ENCODE data around the gene PLS1.
"Not testable (repeated sequence)": the region's sequence is repeated elsewhere in the genome, so short reads cannot be mapped to it uniquely, and the experiment has no call there.

The PLS1 gene

GRCh38 chr3:142732066-142732465, 135.9 kb downstream of the PLS1 start:
- Histone ChIP-seq H3K4me3 (ENCODE audit: low read depth in 1 of 5, low read length in 5 of 5) (no peak overlapping the region), H3K9me3 (ENCODE audit: control insufficient read depth in 5 of 5, low read length in 5 of 5) (no peaks in the 10 kb centered on the region), H3K36me3 (ENCODE audit: control insufficient read depth in 5 of 5, insufficient read depth in 5 of 5, low read length in 5 of 5) (no peaks in the 10 kb centered on the region), H3K4me1 (ENCODE audit: control insufficient read depth in 5 of 5, insufficient read depth in 5 of 5, low read length in 5 of 5) (peaks cover 0 to 4% (median 0%) of the 10 kb centered on the region in 5 donors), H3K27me3 (ENCODE audit: control insufficient read depth in 5 of 5, insufficient read depth in 4 of 5, low read length in 5 of 5) (no peaks in the 10 kb centered on the region), H3K9ac (ENCODE audit: low read length in 5 of 5) (no peak overlapping the region), H3K27ac (ENCODE audit: low read depth, low read length) (no peak overlapping the region)

- no peaks in the 10 kb centered on the region for H3K36me3 ChIP-seq (ENCODE audit: control insufficient read depth in 5 of 5, insufficient read depth in 5 of 5, low read length in 5 of 5)
- H3K9me3 ChIP-seq (ENCODE audit: control insufficient read depth in 5 of 5, low read length in 5 of 5) = no peaks in the 10 kb centered on the region
- H3K4me3 ChIP-seq (ENCODE audit: low read depth in 1 of 5, low read length in 5 of 5) = no peak overlapping the region
- H3K9ac ChIP-seq (ENCODE audit: low read length in 5 of 5) = no peak overlapping the region
- H3K27me3 ChIP-seq (ENCODE audit: control insufficient read depth in 5 of 5, insufficient read depth in 4 of 5, low read length in 5 of 5) = no peaks in the 10 kb centered on the region
- peaks cover 0 to 4% (median 0%) of the 10 kb centered on the region in 5 donors for H3K4me1 ChIP-seq (ENCODE audit: control insufficient read depth in 5 of 5, insufficient read depth in 5 of 5, low read length in 5 of 5)
- no peak overlapping the region for H3K27ac ChIP-seq (ENCODE audit: low read depth, low read length)
Observed at GRCh38 chr3:142734834-142735233, 138.6 kb downstream of the PLS1 start.

- Histone ChIP-seq H3K4me1 (ENCODE audit: control insufficient read depth in 5 of 5, insufficient read depth in 5 of 5, low read length in 5 of 5) (peaks cover 0 to 4% (median 0%) of the 10 kb centered on the region in 5 donors), H3K27ac (ENCODE audit: low read depth, low read length) (no peak overlapping the region), H3K9me3 (ENCODE audit: control insufficient read depth in 5 of 5, low read length in 5 of 5) (no peaks in the 10 kb centered on the region), H3K4me3 (ENCODE audit: low read depth in 1 of 5, low read length in 5 of 5) (no peak overlapping the region), H3K36me3 (ENCODE audit: control insufficient read depth in 5 of 5, insufficient read depth in 5 of 5, low read length in 5 of 5) (no peaks in the 10 kb centered on the region), H3K9ac (ENCODE audit: low read length in 5 of 5) (no peak overlapping the region), H3K27me3 (ENCODE audit: control insufficient read depth in 5 of 5, insufficient read depth in 4 of 5, low read length in 5 of 5) (no peaks in the 10 kb centered on the region)
Observed at GRCh38 chr3:142735462-142735861, 139.3 kb downstream of the PLS1 start.

- H3K4me1 ChIP-seq (ENCODE audit: control insufficient read depth in 5 of 5, insufficient read depth in 5 of 5, low read length in 5 of 5) = peaks cover 0 to 4% (median 0%) of the 10 kb centered on the region in 5 donors
- no peaks in the 10 kb centered on the region for H3K36me3 ChIP-seq (ENCODE audit: control insufficient read depth in 5 of 5, insufficient read depth in 5 of 5, low read length in 5 of 5)
- H3K27me3 ChIP-seq (ENCODE audit: control insufficient read depth in 5 of 5, insufficient read depth in 4 of 5, low read length in 5 of 5) = no peaks in the 10 kb centered on the region
- H3K9me3 ChIP-seq (ENCODE audit: control insufficient read depth in 5 of 5, low read length in 5 of 5) = no peaks in the 10 kb centered on the region
- H3K9ac ChIP-seq (ENCODE audit: low read length in 5 of 5) = no peak overlapping the region
- no peak overlapping the region for H3K4me3 ChIP-seq (ENCODE audit: low read depth in 1 of 5, low read length in 5 of 5)
- H3K27ac ChIP-seq (ENCODE audit: low read depth, low read length) = no peak overlapping the region
Observed at GRCh38 chr3:142738396-142738795, 142.2 kb downstream of the PLS1 start.

GRCh38 chr3:142746646-142747045, 150.5 kb downstream of the PLS1 start:
- H3K4me1 ChIP-seq (ENCODE audit: control insufficient read depth in 5 of 5, insufficient read depth in 5 of 5, low read length in 5 of 5) = no peaks in the 10 kb centered on the region
- H3K27ac ChIP-seq (ENCODE audit: low read depth, low read length) = no peak overlapping the region
- H3K36me3 ChIP-seq (ENCODE audit: control insufficient read depth in 5 of 5, insufficient read depth in 5 of 5, low read length in 5 of 5) = peaks cover 0 to 11% (median 0%) of the 10 kb centered on the region in 5 donors
- H3K4me3 ChIP-seq (ENCODE audit: low read depth in 1 of 5, low read length in 5 of 5) = no peak overlapping the region
- no peaks in the 10 kb centered on the region for H3K27me3 ChIP-seq (ENCODE audit: control insufficient read depth in 5 of 5, insufficient read depth in 4 of 5, low read length in 5 of 5)
- H3K9ac ChIP-seq (ENCODE audit: low read length in 5 of 5) = no peak overlapping the region
- no peaks in the 10 kb centered on the region for H3K9me3 ChIP-seq (ENCODE audit: control insufficient read depth in 5 of 5, low read length in 5 of 5)

- H3K27ac ChIP-seq (ENCODE audit: low read depth, low read length); H3K4me3 ChIP-seq (ENCODE audit: low read depth in 1 of 5, low read length in 5 of 5); H3K27me3 ChIP-seq (ENCODE audit: control insufficient read depth in 5 of 5, insufficient read depth in 4 of 5, low read length in 5 of 5); H3K4me1 ChIP-seq (ENCODE audit: control insufficient read depth in 5 of 5, insufficient read depth in 5 of 5, low read length in 5 of 5); H3K9me3 ChIP-seq (ENCODE audit: control insufficient read depth in 5 of 5, low read length in 5 of 5); H3K9ac ChIP-seq (ENCODE audit: low read length in 5 of 5): not testable (repeated sequence)
- H3K36me3 ChIP-seq (ENCODE audit: control insufficient read depth in 5 of 5, insufficient read depth in 5 of 5, low read length in 5 of 5) = peaks cover 0 to 11% (median 0%) of the 10 kb centered on the region in 5 donors
Observed at GRCh38 chr3:142750531-142750930, 154.3 kb downstream of the PLS1 start.

GRCh38 chr3:142752605-142753004, 156.4 kb downstream of the PLS1 start:
- not testable (repeated sequence) for H3K9ac ChIP-seq (ENCODE audit: low read length in 5 of 5); H3K27me3 ChIP-seq (ENCODE audit: control insufficient read depth in 5 of 5, insufficient read depth in 4 of 5, low read length in 5 of 5); H3K4me3 ChIP-seq (ENCODE audit: low read depth in 1 of 5, low read length in 5 of 5); H3K4me1 ChIP-seq (ENCODE audit: control insufficient read depth in 5 of 5, insufficient read depth in 5 of 5, low read length in 5 of 5); H3K9me3 ChIP-seq (ENCODE audit: control insufficient read depth in 5 of 5, low read length in 5 of 5); H3K27ac ChIP-seq (ENCODE audit: low read depth, low read length)
- H3K36me3 ChIP-seq (ENCODE audit: control insufficient read depth in 5 of 5, insufficient read depth in 5 of 5, low read length in 5 of 5) = peaks cover 0 to 11% (median 0%) of the 10 kb centered on the region in 5 donors

GRCh38 chr3:142754494-142754893, 158.3 kb downstream of the PLS1 start:
- no peak overlapping the region for H3K4me3 ChIP-seq (ENCODE audit: low read depth in 1 of 5, low read length in 5 of 5)
- peaks cover 0 to 3% (median 0%) of the 10 kb centered on the region in 5 donors for H3K36me3 ChIP-seq (ENCODE audit: control insufficient read depth in 5 of 5, insufficient read depth in 5 of 5, low read length in 5 of 5)
- H3K27ac ChIP-seq (ENCODE audit: low read depth, low read length) = no peak overlapping the region
- no peak overlapping the region for H3K9ac ChIP-seq (ENCODE audit: low read length in 5 of 5)
- no peaks in the 10 kb centered on the region for H3K27me3 ChIP-seq (ENCODE audit: control insufficient read depth in 5 of 5, insufficient read depth in 4 of 5, low read length in 5 of 5)
- H3K9me3 ChIP-seq (ENCODE audit: control insufficient read depth in 5 of 5, low read length in 5 of 5) = no peaks in the 10 kb centered on the region
- H3K4me1 ChIP-seq (ENCODE audit: control insufficient read depth in 5 of 5, insufficient read depth in 5 of 5, low read length in 5 of 5) = no peaks in the 10 kb centered on the region
